HEK293 (cell line): Measurements from ENCODE around the gene DMGDH.

Experiments
- CTCF ChIP-seq: fragments of 450-650 bp; formaldehyde crosslinking; IDR thresholded peaks from 2 replicates; pipeline ENCODE4 v1.5.1; 2016; ENCODE audit warnings: missing biosample characterization, missing genetic modification characterization
- ZBTB1 ChIP-seq: fragments of 450-650 bp; formaldehyde crosslinking; IDR thresholded peaks from 2 replicates; pipeline ENCODE4 v1.5.1; 2016; ENCODE audit warnings: missing biosample characterization, missing genetic modification characterization
- ZNF214 ChIP-seq: fragments of 450-650 bp; formaldehyde crosslinking; IDR thresholded peaks from 2 replicates; pipeline ENCODE4 v1.5.1; 2017; ENCODE audit warnings: missing biosample characterization, mild to moderate bottlenecking, missing genetic modification characterization, borderline replicate concordance
- ZNF423 ChIP-seq: fragments of 450-650 bp; formaldehyde crosslinking; IDR thresholded peaks from 2 replicates; pipeline ENCODE4 v1.5.1; 2016; ENCODE audit warnings: missing biosample characterization, missing genetic modification characterization
- ZNF433 ChIP-seq: fragments of 450-650 bp; formaldehyde crosslinking; IDR thresholded peaks from 2 replicates; pipeline ENCODE4 v1.5.1; 2016; ENCODE audit warnings: missing biosample characterization, missing genetic modification characterization, low read depth
- ZNF48 ChIP-seq: fragments of 450-650 bp; formaldehyde crosslinking; IDR thresholded peaks from 2 replicates; pipeline ENCODE4 v1.5.1; 2016; ENCODE audit warnings: missing biosample characterization, missing genetic modification characterization
- ZXDB ChIP-seq: fragments of 450-650 bp; formaldehyde crosslinking; IDR thresholded peaks from 2 replicates; pipeline ENCODE4 v1.5.1; 2016; ENCODE audit warnings: missing biosample characterization, missing genetic modification characterization
- TF ChIP-seq, protein P1 (sequence below): fragments of 450-650 bp; formaldehyde crosslinking; IDR thresholded peaks from 2 replicates; pipeline ENCODE4 v1.5.1; 2016; ENCODE audit warnings: missing biosample characterization, missing genetic modification characterization

GRCh38 chr5:78961743-78962142 is 107.7 kb downstream of the DMGDH start:
- TF ChIP-seq ZNF214 (tag by site-specific recombination) = no peak
- TF ChIP-seq CTCF (tag by site-specific recombination) = no peak
- TF ChIP-seq ZBTB1 (tag by site-specific recombination) = no peak
- TF ChIP-seq ZNF423 = no peak
- TF ChIP-seq, protein P1, sequence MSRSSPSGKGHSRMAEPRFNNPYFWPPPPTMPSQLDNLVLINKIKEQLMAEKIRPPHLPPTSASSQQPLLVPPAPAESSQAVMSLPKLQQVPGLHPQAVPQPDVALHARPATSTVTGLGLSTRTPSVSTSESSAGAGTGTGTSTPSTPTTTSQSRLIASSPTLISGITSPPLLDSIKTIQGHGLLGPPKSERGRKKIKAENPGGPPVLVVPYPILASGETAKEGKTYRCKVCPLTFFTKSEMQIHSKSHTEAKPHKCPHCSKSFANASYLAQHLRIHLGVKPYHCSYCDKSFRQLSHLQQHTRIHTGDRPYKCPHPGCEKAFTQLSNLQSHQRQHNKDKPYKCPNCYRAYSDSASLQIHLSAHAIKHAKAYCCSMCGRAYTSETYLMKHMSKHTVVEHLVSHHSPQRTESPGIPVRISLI = no peak
- TF ChIP-seq ZNF433 (tag by site-specific recombination) = no peak
- no peak for TF ChIP-seq ZXDB (tag by site-specific recombination)
- TF ChIP-seq ZNF48 (tag by site-specific recombination) = no peak
